GM12878 (cell line): Measurements from ENCODE around the gene RBM19. TPM values are rescaled to one million over a fixed set of nuclear protein-coding genes. Genes with fewer than 3 reads are reported as not detected.

Experiments used
- ATAC-seq: fragments of 200-7000 bp; cut with Tn5 transposase; 3 replicates; pipeline ENCODE4 v1.9.1; 2020; ENCODE audit warnings: mild to moderate bottlenecking, moderate library complexity
- BruUV-seq: library from RNA; stranded (reverse); fragments of 400-500 nt; replicated peaks from 2 replicates; lab custom pipeline; 2021; lab: Mats Ljungman, UMichigan
- CTCF ChIA-PET: fragments of 300-600 bp; sonication (Branson Sonifier 250); formaldehyde crosslinking; extraction: SDS; loops from one replicate; lab custom pipeline; 2021; ENCODE audit warnings: inconsistent platforms; lab: Yijun Ruan, JAX
- POLR2A ChIA-PET: fragments of 350-600 bp; formaldehyde crosslinking; extraction: SDS; loops from one replicate; lab custom pipeline; 2021; ENCODE audit warnings: inconsistent platforms; lab: Charles Lee
- RAD21 ChIA-PET: fragments of 300-600 bp; sonication (Branson Sonifier 250); formaldehyde crosslinking; loops from one replicate; lab custom pipeline; 2023; ENCODE audit warnings: antibody characterized with exemption; ENCODE audit not compliant: unreplicated experiment; lab: Charles Lee
- SMC1A ChIA-PET: fragments of 300-600 bp; sonication (Branson Sonifier 250); formaldehyde crosslinking; loops from one replicate; lab custom pipeline; 2023; ENCODE audit not compliant: unreplicated experiment, uncharacterized antibody; lab: Charles Lee
- DNase-seq: peaks from one replicate; pipeline ENCODE4 v3.0.0-alpha.2; 2011; ENCODE audit warnings: low read depth, low spot score
- FAIRE-seq: peaks from 3 replicates; lab custom pipeline; 2011; peaks lifted over from hg19 to GRCh38; lab: Jason Lieb, UNC
- H2AFZ ChIP-seq: 2 replicates; pipeline ENCODE4 v1.6.0; 2011; ENCODE audit warnings: low read depth, low read length, control low read depth; ENCODE audit not compliant: control insufficient read depth
- H3K27ac ChIP-seq: 2 replicates; pipeline ENCODE4 v1.5.1; 2011; ENCODE audit warnings: control low read depth; ENCODE audit not compliant: control insufficient read depth, insufficient read depth
- H3K27me3 ChIP-seq, 2 experiments: replicated peaks in 1 of 2; 2 replicates each; pipeline versions ENCODE4 v1.6.0 to v1.6.1; 2011; ENCODE audit warnings: low read length in 1 of 2; ENCODE audit not compliant: control insufficient read depth in 2 of 2, insufficient read depth in 2 of 2
- H3K36me3 ChIP-seq, 2 experiments: 2 replicates each; pipeline ENCODE4 v1.5.1; 2011; ENCODE audit warnings: low read length in 1 of 2; ENCODE audit not compliant: control insufficient read depth in 2 of 2, insufficient read depth in 2 of 2
- H3K4me1 ChIP-seq: 2 replicates; pipeline ENCODE4 v1.6.1; 2011; ENCODE audit warnings: mild to moderate bottlenecking, low read length, moderate library complexity, mixed read lengths; ENCODE audit not compliant: control insufficient read depth, insufficient read depth
- H3K4me2 ChIP-seq: 2 replicates; pipeline ENCODE4 v1.6.0; 2011; ENCODE audit warnings: control low read depth; ENCODE audit not compliant: control insufficient read depth, insufficient read depth
- H3K4me3 ChIP-seq: fragments of 200-600 bp; sonication (generic); 2 replicates; pipeline ENCODE4 v1.5.1; 2016
- H3K79me2 ChIP-seq: 2 replicates; pipeline ENCODE4 v1.6.0; 2011; ENCODE audit warnings: low read length; ENCODE audit not compliant: control insufficient read depth, insufficient read depth
- H3K9ac ChIP-seq: 2 replicates; pipeline ENCODE4 v1.8.0; 2011; ENCODE audit warnings: low read length, control low read depth, mixed read lengths; ENCODE audit not compliant: control insufficient read depth, insufficient read depth
- H3K9me3 ChIP-seq: replicated peaks from 3 replicates; pipeline ENCODE4 v1.5.1; 2011; ENCODE audit warnings: mild to moderate bottlenecking, low read length; ENCODE audit not compliant: control insufficient read depth, insufficient read depth
- H4K20me1 ChIP-seq: 2 replicates; pipeline ENCODE4 v1.6.0; 2011; ENCODE audit not compliant: control insufficient read depth, insufficient read depth
- BCL3 ChIP-seq: IDR thresholded peaks from 2 replicates; pipeline ENCODE4 v1.6.1; 2011; ENCODE audit warnings: borderline replicate concordance, low read depth, mild to moderate bottlenecking, moderate library complexity, low read length; ENCODE audit not compliant: insufficient read depth, poor library complexity, severe bottlenecking
- CBX3 ChIP-seq: fragments of 200-600 bp; sonication (generic); IDR thresholded peaks from 2 replicates; pipeline ENCODE4 v1.6.1; 2016; ENCODE audit warnings: low read depth, borderline replicate concordance
- CHD1 ChIP-seq: IDR thresholded peaks from 2 replicates; pipeline ENCODE4 v1.6.1; 2012; ENCODE audit warnings: low read depth, low read length, improper control_type of control experiment
- CHD2 ChIP-seq: IDR thresholded peaks from 2 replicates; pipeline ENCODE4 v1.6.1; 2011; ENCODE audit warnings: low read depth, low read length, improper control_type of control experiment, borderline replicate concordance
- KDM1A ChIP-seq: fragments of 200-600 bp; sonication (generic); IDR thresholded peaks from 2 replicates; pipeline ENCODE4 v1.6.1; 2016; ENCODE audit warnings: borderline replicate concordance
- MEF2B ChIP-seq: fragments of 450-650 bp; IDR thresholded peaks from 2 replicates; pipeline ENCODE4 v1.6.1; 2018; ENCODE audit warnings: mild to moderate bottlenecking, moderate library complexity; ENCODE audit not compliant: partially characterized antibody, poor library complexity, severe bottlenecking
- RAD21 ChIP-seq: IDR thresholded peaks from 2 replicates; pipeline ENCODE4 v1.6.1; 2011; ENCODE audit warnings: mild to moderate bottlenecking, low read depth, low read length, moderate library complexity; ENCODE audit not compliant: insufficient read depth
- RBBP5 ChIP-seq: fragments of 200-600 bp; sonication (generic); conservative IDR thresholded peaks from 2 replicates; pipeline ENCODE4 v1.6.1; 2016
- SMAD5 ChIP-seq: IDR thresholded peaks from 2 replicates; pipeline ENCODE4 v1.6.1; 2016; ENCODE audit warnings: antibody characterized with exemption, low read depth
- SREBF2 ChIP-seq: IDR thresholded peaks from 2 replicates; pipeline ENCODE4 v1.6.1; 2012; ENCODE audit warnings: mild to moderate bottlenecking, low read length
- TBL1XR1 ChIP-seq: IDR thresholded peaks from 2 replicates; pipeline ENCODE4 v1.6.1; 2012; ENCODE audit warnings: low read depth, low read length, improper control_type of control experiment
- WRNIP1 ChIP-seq: IDR thresholded peaks from 2 replicates; pipeline ENCODE4 v1.6.1; 2011; ENCODE audit warnings: low read depth, low read length, improper control_type of control experiment, borderline replicate concordance
- ZNF592 ChIP-seq: fragments of 450-650 bp; IDR thresholded peaks from 2 replicates; pipeline ENCODE4 v1.6.1; 2017; ENCODE audit warnings: mild to moderate bottlenecking, moderate library complexity
- WGBS: methylation state at CpG from one replicate; pipeline ENCODE4 v1.1.6; 2016; ENCODE audit warnings: low lambda C conversion rate; ENCODE audit not compliant: insufficient replicate concordance, insufficient coverage; ENCODE audit errors: missing lambda C conversion rate; 5-methylcytosine and 5-hydroxymethylcytosine counted together
- in situ Hi-C: fragments of 300-500 bp; cut with MboI; formaldehyde crosslinking; loops from 9 replicates; pipeline ENCODE4 v1.14.3; 2018; ENCODE audit warnings: mixed read lengths
- intact Hi-C: fragments of 100-400 bp; cut with micrococcal nuclease; formaldehyde crosslinking; loops from one replicate; pipeline ENCODE4 v1.14.2; 2022; ENCODE audit not compliant: unreplicated experiment
- polyA plus RNA-seq, 11 experiments: library from polyadenylated mRNA; depleted of rRNA in 4 of 11; unstranded in 6 of 11; stranded (reverse) in 5 of 11; fragments of >200 nt; fragmentation: Nextera tagmentation in 4 of 11; fragmentation: Illumina TruSeq in 1 of 11; extraction: Ambion mirVana in 4 of 11; extraction: Trizol in 1 of 11; gene quantifications; 1 replicate in 1 of 11; 2 replicates in 10 of 11; pipeline versions ENCODE4 v1.2.1 to v1.2.3, GENCODE V29; 2011 to 2016; ENCODE audit warnings: inconsistent platforms in 2 of 11, missing spikeins in 2 of 11, low read depth in 1 of 11
- total RNA-seq, 4 experiments: library from RNA; depleted of rRNA in 3 of 4; stranded (reverse); fragments of >200 nt in 3 of 4; fragmentation: Illumina TruSeq in 1 of 4; extraction: Trizol in 1 of 4; gene quantifications; 2 replicates each; pipeline versions ENCODE4 v1.2.1 to v1.2.3, GENCODE V29; 2013 to 2021
- TF ChIP-seq, protein P1 (sequence below): fragments of 150-350 bp; IDR thresholded peaks from 2 replicates; pipeline ENCODE4 v1.6.1; 2016; ENCODE audit warnings: low read depth, low read length
- TF ChIP-seq, protein P2 (sequence below): IDR thresholded peaks from 2 replicates; pipeline ENCODE4 v1.6.1; 2011; ENCODE audit warnings: low read depth, mild to moderate bottlenecking, low read length, moderate library complexity, borderline replicate concordance; ENCODE audit errors: extremely low read depth

The RBM19 gene
- total and polyA plus RNA-seq, 10 of the 15 experiments (the other 5 are each of a cell fraction or from before 2014, with no cell fraction given): 4.2 to 42.9 (median 28.4) TPM

DNA sequence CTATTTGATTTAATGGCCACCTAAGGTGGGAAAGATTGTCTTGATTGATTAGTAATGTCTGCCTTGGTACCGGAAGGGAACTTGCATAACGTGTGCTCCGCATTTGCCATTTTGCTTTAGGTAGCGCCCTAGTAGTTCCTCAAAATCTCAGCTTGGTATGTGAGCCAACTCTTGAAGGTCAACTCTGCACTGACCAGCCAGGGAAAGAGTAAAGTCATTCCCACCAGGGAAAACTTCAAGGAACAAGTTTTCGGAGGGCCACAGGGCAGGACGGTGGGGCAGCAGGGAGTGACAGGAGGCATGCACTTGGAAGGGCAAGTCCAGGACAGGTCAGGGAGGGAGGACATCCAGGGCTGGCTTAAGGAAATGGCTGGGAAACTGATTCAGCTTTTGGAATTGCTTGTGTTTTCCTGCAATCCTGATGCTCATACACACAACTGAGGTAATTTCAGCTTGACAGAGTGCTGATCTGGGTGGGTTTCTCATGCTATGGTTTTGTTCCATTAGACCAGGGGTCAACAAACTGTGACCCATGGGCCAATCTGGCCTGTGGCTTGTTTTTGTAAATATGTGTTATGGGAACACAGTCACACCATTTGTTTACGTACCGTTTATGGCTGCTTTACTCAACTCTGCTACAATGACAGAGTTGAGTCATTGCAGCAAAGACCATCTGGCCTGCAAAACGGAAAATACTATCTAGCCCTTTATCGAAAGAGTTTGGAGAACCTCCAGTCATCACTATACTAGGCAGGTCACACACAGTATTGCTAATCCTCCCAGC lies 184.5 kb downstream of the RBM19 start:
- H2AFZ ChIP-seq: no peak overlapping the region
- no peak overlapping the region for H3K9ac ChIP-seq
- CTCF ChIA-PET: no interaction called here
- 46% methylated on average over 10 of the region's 10 CpGs for WGBS
- H3K4me3 ChIP-seq: no peak overlapping the region
- intact Hi-C loops: no loop called here
- H3K27ac ChIP-seq: no peak overlapping the region
- no peaks in the 10 kb centered on the region for H3K4me1 ChIP-seq
- in situ Hi-C loops: no loop called here
- H3K27me3 ChIP-seq: no peaks in the 10 kb centered on the region
- no peaks in the 10 kb centered on the region for H4K20me1 ChIP-seq
- no peaks in the 10 kb centered on the region for H3K36me3 ChIP-seq
- FAIRE-seq (no peak), ATAC-seq (no peak), DNase-seq (no peak)
- H3K79me2 ChIP-seq: no peaks in the 10 kb centered on the region
- no peak overlapping the region for H3K4me2 ChIP-seq
- RAD21 ChIA-PET: no interaction called here
- no TSS peak for BruUV-seq
- H3K9me3 ChIP-seq: no peaks in the 10 kb centered on the region
- POLR2A ChIA-PET: no interaction called here
- SMC1A ChIA-PET: no interaction called here
- TF ChIP-seq SMAD5: no peak
- no peak for TF ChIP-seq ZNF592
- no peak for TF ChIP-seq SREBF2
- TF ChIP-seq, protein P1, sequence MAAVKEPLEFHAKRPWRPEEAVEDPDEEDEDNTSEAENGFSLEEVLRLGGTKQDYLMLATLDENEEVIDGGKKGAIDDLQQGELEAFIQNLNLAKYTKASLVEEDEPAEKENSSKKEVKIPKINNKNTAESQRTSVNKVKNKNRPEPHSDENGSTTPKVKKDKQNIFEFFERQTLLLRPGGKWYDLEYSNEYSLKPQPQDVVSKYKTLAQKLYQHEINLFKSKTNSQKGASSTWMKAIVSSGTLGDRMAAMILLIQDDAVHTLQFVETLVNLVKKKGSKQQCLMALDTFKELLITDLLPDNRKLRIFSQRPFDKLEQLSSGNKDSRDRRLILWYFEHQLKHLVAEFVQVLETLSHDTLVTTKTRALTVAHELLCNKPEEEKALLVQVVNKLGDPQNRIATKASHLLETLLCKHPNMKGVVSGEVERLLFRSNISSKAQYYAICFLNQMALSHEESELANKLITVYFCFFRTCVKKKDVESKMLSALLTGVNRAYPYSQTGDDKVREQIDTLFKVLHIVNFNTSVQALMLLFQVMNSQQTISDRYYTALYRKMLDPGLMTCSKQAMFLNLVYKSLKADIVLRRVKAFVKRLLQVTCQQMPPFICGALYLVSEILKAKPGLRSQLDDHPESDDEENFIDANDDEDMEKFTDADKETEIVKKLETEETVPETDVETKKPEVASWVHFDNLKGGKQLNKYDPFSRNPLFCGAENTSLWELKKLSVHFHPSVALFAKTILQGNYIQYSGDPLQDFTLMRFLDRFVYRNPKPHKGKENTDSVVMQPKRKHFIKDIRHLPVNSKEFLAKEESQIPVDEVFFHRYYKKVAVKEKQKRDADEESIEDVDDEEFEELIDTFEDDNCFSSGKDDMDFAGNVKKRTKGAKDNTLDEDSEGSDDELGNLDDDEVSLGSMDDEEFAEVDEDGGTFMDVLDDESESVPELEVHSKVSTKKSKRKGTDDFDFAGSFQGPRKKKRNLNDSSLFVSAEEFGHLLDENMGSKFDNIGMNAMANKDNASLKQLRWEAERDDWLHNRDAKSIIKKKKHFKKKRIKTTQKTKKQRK: no peak
- TF ChIP-seq WRNIP1: no peak
- TF ChIP-seq KDM1A: no peak
- no peak for TF ChIP-seq RAD21
- no peak for TF ChIP-seq TBL1XR1
- TF ChIP-seq BCL3: no peak
- no peak for TF ChIP-seq CHD1
- no peak for TF ChIP-seq MEF2B
- TF ChIP-seq RBBP5: no peak
- TF ChIP-seq, protein P2, sequence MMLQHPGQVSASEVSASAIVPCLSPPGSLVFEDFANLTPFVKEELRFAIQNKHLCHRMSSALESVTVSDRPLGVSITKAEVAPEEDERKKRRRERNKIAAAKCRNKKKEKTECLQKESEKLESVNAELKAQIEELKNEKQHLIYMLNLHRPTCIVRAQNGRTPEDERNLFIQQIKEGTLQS: no peak
- no peak for TF ChIP-seq CHD2
- TF ChIP-seq CBX3: no peak
